Gastrocnemius medialis (tissue), 4 donors: Measurements from ENCODE around the gene OXCT2. TPM values are rescaled to one million over a fixed set of nuclear protein-coding genes. Genes with fewer than 3 reads are reported as not detected.
"Not testable (repeated sequence)": the region's sequence is repeated elsewhere in the genome, so short reads cannot be mapped to it uniquely, and the experiment has no call there.

Source experiments
- ATAC-seq, 2 donors: fragments of 150-250 bp; one replicate each; pipeline ENCODE4 v1.9.1; 2016
- DNase-seq, 2 donors: peaks; one replicate each; pipeline ENCODE4 v3.0.0-alpha.2; 2019
- H3K27ac ChIP-seq, 4 donors: fragments of 200-600 bp; sonication (generic); 1 replicate in 1 of 4; 2 replicates in 3 of 4; pipeline ENCODE4 v1.5.1; 2016 to 2018; ENCODE audit warnings: mild to moderate bottlenecking in 2 of 4, moderate library complexity in 1 of 4
- H3K27me3 ChIP-seq, 3 donors: fragments of 200-600 bp; sonication (generic) in 2 of 3; 1 replicate in 1 of 3; 2 replicates in 2 of 3; pipeline versions ENCODE4 v1.5.1 to v1.6.0; 2016 to 2019; ENCODE audit warnings: mild to moderate bottlenecking in 1 of 3, moderate library complexity in 1 of 3
- H3K36me3 ChIP-seq, 2 donors: fragments of 200-600 bp; sonication (generic) in 1 of 2; one replicate each; pipeline ENCODE4 v1.5.1; 2017 to 2018
- H3K4me1 ChIP-seq, 2 donors: fragments of 200-600 bp; sonication (generic) in 1 of 2; one replicate each; pipeline ENCODE4 v1.5.1; 2016 to 2017; ENCODE audit warnings: mild to moderate bottlenecking in 2 of 2
- H3K4me3 ChIP-seq, 4 donors: fragments of 200-600 bp; sonication (generic) in 3 of 4; 1 replicate in 1 of 4; 2 replicates in 3 of 4; pipeline ENCODE4 v1.5.1; 2016 to 2019; ENCODE audit warnings: mild to moderate bottlenecking in 2 of 4
- H3K9me3 ChIP-seq, 3 donors: fragments of 200-600 bp; sonication (generic) in 2 of 3; 1 replicate in 1 of 3; 2 replicates in 2 of 3; pipeline ENCODE4 v1.5.1; 2016 to 2019
- CTCF ChIP-seq, 5 experiments: fragments of 450-650 bp in 3 of 5; fragments of 200-600 bp in 2 of 5; sonication (generic) in 2 of 5; IDR thresholded peaks in 4 of 5; conservative IDR thresholded peaks in 1 of 5; 1 replicate in 4 of 5; 2 replicates in 1 of 5; pipeline ENCODE4 v1.5.1; 2016 to 2019; ENCODE audit warnings: antibody characterized with exemption in 5 of 5, mild to moderate bottlenecking in 3 of 5, moderate library complexity in 3 of 5
- POLR2A ChIP-seq, 2 donors: fragments of 450-650 bp; IDR thresholded peaks; one replicate each; pipeline ENCODE4 v1.6.1; 2017; ENCODE audit warnings: antibody characterized with exemption in 2 of 2, mild to moderate bottlenecking in 2 of 2, moderate library complexity in 2 of 2
- in situ Hi-C, 4 donors: fragments of 200-750 bp; cut with MboI; loops; one replicate each; pipeline versions ENCODE4 v1.15.0 to v1.8.0; 2017; ENCODE audit warnings: low sequenced_read_pairs in 4 of 4
- intact Hi-C: fragments of 100-400 bp; cut with DNase I; formaldehyde crosslinking; loops from one replicate; pipeline ENCODE4 v1.15.1; 2023; ENCODE audit warnings: low total_unique reads
- total RNA-seq, 4 donors: library from RNA; depleted of rRNA; stranded (reverse); fragments of >200 nt; gene quantifications; one replicate each; pipeline versions ENCODE4 v1.1.0 to v1.2.3, GENCODE V29; 2016

OXCT2 gene
- total RNA-seq, 4 donors from 2014 or later, result 0.86 TPM; not detected in 3

GRCh38 chr1:39787468-39787867 is 16.3 kb upstream of the OXCT2 start:
- H3K9me3 ChIP-seq, result no peaks in the 10 kb centered on the region
- no peak overlapping the region for H3K27ac ChIP-seq
- no peaks in the 10 kb centered on the region for H3K36me3 ChIP-seq
- DNase-seq (no peak), ATAC-seq (no peak)
- TF ChIP-seq POLR2A (IDR thresholded peaks at IDR 0.05), result no peak
- TF ChIP-seq CTCF (IDR thresholded peaks at IDR 0.05 in 4 of 5, conservative IDR thresholded peaks at IDR 0.05 in 1 of 5), result no peak
- peaks cover 14 to 19% (median 15%) of the 10 kb centered on the region in 3 donors for H3K27me3 ChIP-seq
- no peak overlapping the region for H3K4me3 ChIP-seq
- in situ Hi-C loops, result no loop called here
- no peaks in the 10 kb centered on the region for H3K4me1 ChIP-seq
- intact Hi-C loops, result no loop called here

- DNase-seq, H3K27ac ChIP-seq, H3K36me3 ChIP-seq, in situ Hi-C loops, ATAC-seq, intact Hi-C loops, H3K4me3 ChIP-seq, H3K9me3 ChIP-seq, H3K4me1 ChIP-seq: not testable (repeated sequence)
- peaks cover 14 to 19% (median 15%) of the 10 kb centered on the region in 3 donors for H3K27me3 ChIP-seq
These were observed 15.9 kb upstream of the OXCT2 start for GRCh38 chr1:39787108-39787375.

- DNase-seq, ATAC-seq, H3K4me3 ChIP-seq, intact Hi-C loops, H3K9me3 ChIP-seq, H3K27ac ChIP-seq, H3K36me3 ChIP-seq, H3K4me1 ChIP-seq, in situ Hi-C loops: not testable (repeated sequence)
- H3K27me3 ChIP-seq, result peaks cover 14 to 19% (median 15%) of the 10 kb centered on the region in 3 donors
These were observed 15.4 kb upstream of the OXCT2 start for GRCh38 chr1:39786303-39787107.

- DNase-seq, H3K27me3 ChIP-seq, H3K4me3 ChIP-seq, intact Hi-C loops, in situ Hi-C loops, ATAC-seq, H3K9me3 ChIP-seq, H3K27ac ChIP-seq, H3K4me1 ChIP-seq, H3K36me3 ChIP-seq: not testable (repeated sequence)
These were observed 11.5 kb upstream of the OXCT2 start for GRCh38 chr1:39782685-39783084.

- no peak overlapping the region for H3K27ac ChIP-seq
- ATAC-seq (no peak), DNase-seq (no peak)
- no peaks in the 10 kb centered on the region for H3K36me3 ChIP-seq
- peaks cover 0 to under 1% (median 0%) of the 10 kb centered on the region in 3 donors for H3K27me3 ChIP-seq
- H3K4me3 ChIP-seq, result no peak overlapping the region
- H3K9me3 ChIP-seq, result no peaks in the 10 kb centered on the region
- in situ Hi-C loops (no loop called here), intact Hi-C loops (no loop called here)
- H3K4me1 ChIP-seq, result no peaks in the 10 kb centered on the region
- TF ChIP-seq POLR2A (IDR thresholded peaks at IDR 0.05) (no peak), CTCF (IDR thresholded peaks at IDR 0.05 in 4 of 5, conservative IDR thresholded peaks at IDR 0.05 in 1 of 5) (no peak)
These were observed 11.0 kb upstream of the OXCT2 start for GRCh38 chr1:39782103-39782502.

GRCh38 chr1:39781349-39781715 is 10.2 kb upstream of the OXCT2 start:
- no peak overlapping the region for H3K4me3 ChIP-seq
- ATAC-seq, result no peak
- DNase-seq, result no peak
- no peaks in the 10 kb centered on the region for H3K4me1 ChIP-seq
- in situ Hi-C loops, result no loop called here
- no peaks in the 10 kb centered on the region for H3K27me3 ChIP-seq
- no peaks in the 10 kb centered on the region for H3K9me3 ChIP-seq
- TF ChIP-seq POLR2A (IDR thresholded peaks at IDR 0.05) (no peak), CTCF (IDR thresholded peaks at IDR 0.05 in 4 of 5, conservative IDR thresholded peaks at IDR 0.05 in 1 of 5) (no peak)
- H3K36me3 ChIP-seq, result no peaks in the 10 kb centered on the region
- intact Hi-C loops, result no loop called here
- H3K27ac ChIP-seq, result no peak overlapping the region
